ENCODE results near the gene DNAJC5.
"Not testable (repeated sequence)": the region's sequence is repeated elsewhere in the genome, so short reads cannot be mapped to it uniquely, and the experiment has no call there.

DNAJC5 gene

GRCh38 chr20:63957004-63957689 is 62.2 kb downstream of the DNAJC5 start:
- peak; percentile 44 for DNase-seq

- no peak for DNase-seq
Observed at GRCh38 chr20:63957690-63958441, 62.9 kb downstream of the DNAJC5 start.

- DNase-seq: no peak
Observed at GRCh38 chr20:63958471-63958870, 63.5 kb downstream of the DNAJC5 start.

GRCh38 chr20:63958964-63959698 is 64.2 kb downstream of the DNAJC5 start:
- no peak for DNase-seq

GRCh38 chr20:63959699-63960075 is 64.8 kb downstream of the DNAJC5 start:
- no peak for DNase-seq

GRCh38 chr20:63960654-63961621 is 66.0 kb downstream of the DNAJC5 start:
- DNase-seq: not testable (repeated sequence)

GRCh38 chr20:63961664-63962425 is 66.9 kb downstream of the DNAJC5 start:
- no peak for DNase-seq

- DNase-seq: no peak
Observed at GRCh38 chr20:63962426-63963347, 67.8 kb downstream of the DNAJC5 start.

GRCh38 chr20:63963348-63963741 is 68.4 kb downstream of the DNAJC5 start:
- no peak for DNase-seq

GRCh38 chr20:63963784-63964301 is 68.9 kb downstream of the DNAJC5 start:
- no peak for DNase-seq

GRCh38 chr20:63964412-63964811 is 69.5 kb downstream of the DNAJC5 start:
- no peak for DNase-seq

GRCh38 chr20:63966172-63966943 is 71.4 kb downstream of the DNAJC5 start:
- no peak for DNase-seq

GRCh38 chr20:63966944-63967322 is 72.0 kb downstream of the DNAJC5 start:
- no peak for DNase-seq

- no peak for DNase-seq
Observed at GRCh38 chr20:63967330-63968135, 72.6 kb downstream of the DNAJC5 start.

- DNase-seq: no peak
Observed at GRCh38 chr20:63968136-63968927, 73.4 kb downstream of the DNAJC5 start.

- no peak for DNase-seq
Observed at GRCh38 chr20:63968928-63969760, 74.2 kb downstream of the DNAJC5 start.
